GM21717 (cell line): Measurements from ENCODE around the gene BOC.
A peak's percentile ranks its signal among the peaks of the same experiment; 100 is the strongest.

Experiments
- ATAC-seq: cut with Tn5 transposase; IDR thresholded peaks from one replicate; pipeline ENCODE4 v1.9.1; 2021; ENCODE audit warnings: mild to moderate bottlenecking, moderate library complexity; ENCODE audit not compliant: unreplicated experiment

Gene BOC

DNA sequence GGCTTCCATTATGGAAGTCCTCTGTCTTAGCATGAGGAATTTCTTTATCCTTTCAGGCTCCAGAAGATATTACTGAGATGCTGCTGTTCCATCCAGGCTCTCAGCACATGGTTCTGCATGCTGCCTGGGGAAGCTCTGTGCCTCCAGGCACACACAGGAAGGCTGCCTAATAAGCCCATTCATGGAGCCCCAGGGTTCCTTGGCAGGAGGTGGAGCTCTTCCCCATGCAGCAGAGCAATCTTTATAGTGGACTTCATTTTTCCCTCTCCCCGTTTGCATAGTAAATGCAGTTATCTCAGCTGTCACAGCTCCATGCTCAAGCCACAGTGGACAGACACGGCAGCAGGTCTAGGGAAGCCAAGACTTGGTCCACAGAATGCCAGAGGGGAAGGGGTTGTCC, 57.6 kb downstream of the BOC start:
- ATAC-seq, result no peak

DNA sequence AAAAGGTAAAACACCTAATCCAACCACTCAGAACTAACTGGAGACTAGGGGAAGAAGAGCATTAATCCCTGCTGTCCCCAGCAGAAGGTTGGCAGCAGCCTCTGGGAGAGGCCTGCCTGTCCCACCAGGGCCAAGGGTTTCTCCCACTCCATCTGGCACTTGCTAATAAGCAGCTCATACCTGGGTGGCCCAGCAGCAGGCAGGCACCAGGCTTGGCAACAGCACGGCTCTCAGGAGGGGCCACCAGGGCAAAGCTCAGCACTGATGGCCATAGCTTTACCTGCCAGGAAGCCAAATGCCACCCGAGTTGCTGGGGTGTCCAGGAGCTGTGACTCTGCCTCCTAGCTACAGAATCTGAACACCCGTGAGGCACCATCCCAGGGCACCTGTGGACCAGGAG, 58.3 kb downstream of the BOC start:
- no peak for ATAC-seq

GRCh38 chr3:113270068-113270467, 58.7 kb downstream of the BOC start:
- ATAC-seq, result no peak

GRCh38 chr3:113270786-113271185, 59.4 kb downstream of the BOC start:
- no peak for ATAC-seq

- no peak for ATAC-seq
Measured at GRCh38 chr3:113271189-113271588, 59.8 kb downstream of the BOC start.

GRCh38 chr3:113271594-113272384, 60.4 kb downstream of the BOC start:
- ATAC-seq, result no peak

- no peak for ATAC-seq
Measured at GRCh38 chr3:113272385-113272779, 61.0 kb downstream of the BOC start.

GRCh38 chr3:113273011-113273410, 61.7 kb downstream of the BOC start:
- no peak for ATAC-seq

- no peak for ATAC-seq
Measured at GRCh38 chr3:113273604-113274378, 62.4 kb downstream of the BOC start.

DNA sequence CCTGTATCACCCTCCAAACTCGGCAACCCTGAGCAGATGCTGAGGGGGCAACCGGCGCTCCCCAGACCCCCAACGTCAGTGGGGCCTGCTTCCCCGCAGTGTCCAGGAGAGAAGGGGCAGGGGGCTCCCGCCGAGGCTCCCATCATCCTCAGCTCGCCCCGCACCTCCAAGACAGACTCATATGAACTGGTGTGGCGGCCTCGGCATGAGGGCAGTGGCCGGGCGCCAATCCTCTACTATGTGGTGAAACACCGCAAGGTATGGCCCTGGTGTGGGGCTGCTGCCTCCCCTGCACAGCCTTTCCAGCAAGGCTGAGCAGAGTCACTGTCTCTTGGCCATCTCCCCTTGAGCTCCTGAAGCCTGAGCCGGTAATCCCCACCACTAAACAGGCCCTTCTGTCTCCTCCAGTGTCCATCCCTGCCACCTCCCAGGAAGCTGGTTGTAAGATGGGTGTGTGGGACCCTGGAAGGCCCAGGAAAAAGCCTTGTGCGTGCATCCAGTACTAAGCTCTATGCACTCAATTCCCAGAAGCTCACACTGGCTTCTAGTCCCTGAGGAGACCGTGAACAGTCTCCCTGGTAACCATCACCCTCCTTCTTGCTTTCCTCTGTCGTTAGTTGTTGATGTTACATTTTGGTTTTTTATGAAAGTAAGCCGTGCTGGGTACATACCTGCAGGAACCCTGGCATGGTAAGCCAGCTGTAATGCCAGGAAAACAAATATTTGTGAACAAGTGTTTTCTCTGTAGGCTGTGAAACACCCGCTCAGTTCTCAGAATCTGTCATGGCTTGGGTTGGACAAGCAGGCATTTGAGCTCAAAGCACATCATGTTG, 63.3 kb downstream of the BOC start:
- ATAC-seq, result no peak

GRCh38 chr3:113275258-113275556, 63.9 kb downstream of the BOC start:
- no peak for ATAC-seq

DNA sequence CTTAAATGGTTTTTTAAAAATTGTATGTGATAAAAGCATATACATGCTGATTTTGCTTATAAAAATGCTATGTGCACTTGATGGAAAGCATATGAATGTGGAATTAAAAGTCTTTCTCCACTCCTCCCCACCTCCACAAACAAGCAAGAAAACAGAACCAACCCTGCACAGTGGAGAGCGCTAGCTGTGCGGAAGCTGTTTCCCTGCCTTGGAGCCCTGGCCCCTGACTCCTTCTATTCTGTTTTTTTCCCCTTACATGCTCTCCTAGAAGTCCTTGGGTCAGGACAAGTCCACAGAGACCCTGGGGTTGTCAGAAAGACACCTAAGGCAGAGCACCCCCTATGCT, 64.2 kb downstream of the BOC start:
- ATAC-seq, result no peak

DNA sequence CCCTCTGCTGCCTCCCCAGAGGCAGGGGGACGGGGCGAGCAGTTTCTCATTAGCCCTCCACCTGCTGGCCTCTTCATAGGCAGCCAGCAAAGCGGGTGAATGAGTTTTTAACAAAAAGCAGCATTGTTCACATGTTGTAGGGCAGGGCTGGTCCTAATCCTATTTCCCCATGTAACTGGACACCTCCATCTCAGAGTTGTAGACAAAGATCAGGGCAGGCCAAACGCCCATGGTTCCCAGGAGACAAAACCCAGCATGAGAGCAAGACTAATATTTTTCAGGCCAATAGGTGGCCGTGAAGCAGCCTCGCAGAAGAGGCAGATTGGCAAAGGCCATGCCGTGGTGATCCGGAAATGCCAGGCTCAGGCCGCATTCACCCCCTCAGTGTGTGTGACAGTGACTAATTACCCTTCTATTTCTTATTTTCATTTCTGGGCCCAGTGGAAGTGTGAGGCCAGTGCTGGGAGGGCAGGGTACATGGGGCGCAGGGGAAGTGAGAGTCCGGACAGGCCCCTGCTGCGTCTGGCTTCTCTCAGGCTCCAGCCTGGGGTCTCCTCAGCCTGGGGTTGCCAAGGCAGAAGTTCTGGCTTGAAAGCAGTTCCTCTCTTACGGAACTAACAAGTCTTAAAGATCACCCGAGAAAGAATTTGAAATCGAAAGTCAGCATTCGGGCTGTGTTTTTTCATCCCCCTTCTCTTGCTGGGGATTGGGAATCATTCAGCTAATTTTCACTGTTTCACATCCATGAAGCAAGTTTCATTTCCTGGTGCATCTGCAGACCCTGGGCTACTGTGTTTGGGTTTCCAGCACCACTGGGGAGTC, 64.8 kb downstream of the BOC start:
- peak; percentile 65 for ATAC-seq

GRCh38 chr3:113276751-113277080, 65.4 kb downstream of the BOC start:
- no peak for ATAC-seq

DNA sequence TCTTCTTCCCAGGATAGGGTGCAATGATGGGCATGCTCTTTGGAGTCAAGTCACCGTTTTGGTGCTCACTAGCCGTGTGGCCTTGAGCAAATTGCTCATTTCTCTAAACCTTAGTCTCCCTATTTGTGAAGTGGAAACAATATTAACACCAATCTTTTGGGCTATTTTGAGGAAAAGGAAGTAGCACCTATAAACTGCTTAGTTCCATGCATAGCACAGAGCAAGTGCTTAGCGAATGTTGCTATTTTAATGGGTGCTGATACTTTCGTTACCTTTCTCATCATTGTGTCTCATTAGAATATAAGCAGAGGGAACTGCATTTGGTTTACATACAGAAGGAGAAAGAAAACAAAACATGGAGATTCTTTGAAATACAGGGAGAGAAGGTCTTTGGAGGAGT, 66.1 kb downstream of the BOC start:
- peak; percentile 45 for ATAC-seq

GRCh38 chr3:113277941-113278598, 66.7 kb downstream of the BOC start:
- no peak for ATAC-seq

- ATAC-seq, result no peak
Measured at GRCh38 chr3:113278599-113278955, 67.2 kb downstream of the BOC start.

DNA sequence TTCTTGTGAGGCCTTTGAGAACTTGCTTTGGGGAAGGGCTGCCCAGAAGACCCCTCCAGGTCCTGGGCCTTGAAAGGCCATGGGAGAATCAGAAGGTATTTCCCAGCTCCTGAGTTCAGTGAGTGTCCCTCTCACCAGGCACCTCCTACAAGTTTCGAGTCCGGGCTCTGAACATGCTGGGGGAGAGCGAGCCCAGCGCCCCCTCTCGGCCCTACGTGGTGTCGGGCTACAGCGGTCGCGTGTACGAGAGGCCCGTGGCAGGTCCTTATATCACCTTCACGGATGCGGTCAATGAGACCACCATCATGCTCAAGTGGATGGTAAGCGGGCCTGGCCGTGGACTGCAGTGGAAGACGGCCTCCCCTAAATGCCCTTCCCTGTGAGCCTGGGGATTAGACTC, 68.3 kb downstream of the BOC start:
- no peak for ATAC-seq

DNA sequence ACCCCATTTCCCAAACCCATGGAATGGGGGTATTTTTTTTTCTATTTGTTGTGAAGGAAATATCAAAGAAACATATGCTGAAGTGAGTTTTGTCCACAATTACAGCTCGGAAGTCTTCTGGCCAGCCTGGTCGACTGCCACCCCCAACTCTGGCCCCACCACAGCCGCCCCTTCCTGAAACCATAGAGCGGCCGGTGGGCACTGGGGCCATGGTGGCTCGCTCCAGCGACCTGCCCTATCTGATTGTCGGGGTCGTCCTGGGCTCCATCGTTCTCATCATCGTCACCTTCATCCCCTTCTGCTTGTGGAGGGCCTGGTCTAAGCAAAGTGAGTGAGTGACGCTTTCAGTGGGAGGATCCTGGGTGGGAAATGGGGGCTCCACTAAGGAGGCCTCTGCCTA, 71.9 kb downstream of the BOC start:
- no peak for ATAC-seq

DNA sequence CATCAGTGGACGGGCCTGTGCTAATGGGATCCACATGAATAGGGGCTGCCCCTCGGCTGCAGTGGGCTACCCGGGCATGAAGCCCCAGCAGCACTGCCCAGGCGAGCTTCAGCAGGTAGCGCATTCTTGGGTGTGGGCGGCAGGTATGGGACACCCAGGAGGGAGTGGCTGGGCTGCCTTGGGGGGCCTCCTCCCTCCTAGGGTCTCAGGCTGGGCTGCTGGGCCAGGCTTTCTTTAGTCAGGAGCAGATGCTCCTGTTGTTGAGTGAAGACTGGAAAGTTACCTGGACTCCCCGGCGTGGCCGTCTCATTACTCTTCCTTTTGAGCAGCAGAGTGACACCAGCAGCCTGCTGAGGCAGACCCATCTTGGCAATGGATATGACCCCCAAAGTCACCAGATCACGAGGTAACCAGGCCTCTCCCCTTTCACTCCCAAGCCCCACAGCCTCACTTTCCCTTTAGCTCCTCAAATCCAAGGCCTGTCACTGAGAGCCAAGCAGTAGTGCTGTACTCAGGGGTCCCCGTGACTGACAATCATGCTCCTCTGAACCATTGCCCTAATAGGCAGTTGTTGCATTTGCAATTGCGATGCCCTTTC, 73.2 kb downstream of the BOC start:
- no peak for ATAC-seq
